HepG2 (cell line): Measurements from ENCODE around the gene RUVBL1. TPM values are rescaled to one million over a fixed set of nuclear protein-coding genes. Genes with fewer than 3 reads are reported as not detected.

Source experiments
- ARID5B ChIP-seq: IDR thresholded peaks from 2 replicates; pipeline ENCODE4 v1.4.0; 2020; ENCODE audit warnings: mild to moderate bottlenecking, missing genetic modification reagents
- ATAD3A ChIP-seq: sonication (generic); formaldehyde crosslinking; IDR thresholded peaks from 2 replicates; pipeline ENCODE4 v1.4.0; 2020; ENCODE audit warnings: missing genetic modification reagents
- DR1 ChIP-seq: sonication (generic); formaldehyde crosslinking; IDR thresholded peaks from 2 replicates; pipeline ENCODE4 v1.8.0; 2021; ENCODE audit warnings: mild to moderate bottlenecking, missing genetic modification reagents, inconsistent platforms
- GATAD1 ChIP-seq: IDR thresholded peaks from 2 replicates; pipeline ENCODE4 v1.6.1; 2016; ENCODE audit warnings: missing genetic modification reagents, missing compliant biosample characterization
- HDAC6 ChIP-seq: fragments of 200-600 bp; sonication (generic); IDR thresholded peaks from 2 replicates; pipeline ENCODE4 v1.7.0; 2017; ENCODE audit warnings: mild to moderate bottlenecking, antibody characterized with exemption, low read length, low read depth
- HMG20B ChIP-seq: conservative IDR thresholded peaks from 2 replicates; pipeline ENCODE4 v1.6.1; 2016; ENCODE audit warnings: missing genetic modification reagents, missing compliant biosample characterization
- HMGXB4 ChIP-seq, 2 experiments: sonication (generic) in 1 of 2; formaldehyde crosslinking in 1 of 2; IDR thresholded peaks; 2 replicates each; pipeline versions ENCODE4 v1.4.0 to v1.6.1; 2018 to 2020; ENCODE audit warnings: missing genetic modification reagents in 2 of 2, borderline replicate concordance in 1 of 2, low read depth in 1 of 2, mild to moderate bottlenecking in 1 of 2, missing biosample characterization in 1 of 2
- HNRNPK ChIP-seq: fragments of 200-400 bp; formaldehyde crosslinking; IDR thresholded peaks from 2 replicates; pipeline ENCODE4 v1.6.1; 2018; ENCODE audit warnings: low read length, low read depth, moderate library complexity, mild to moderate bottlenecking; ENCODE audit not compliant: poor library complexity, severe bottlenecking
- MTA1 ChIP-seq: sonication (generic); formaldehyde crosslinking; IDR thresholded peaks from 2 replicates; pipeline ENCODE4 v1.4.0; 2020; ENCODE audit warnings: missing genetic modification reagents, mild to moderate bottlenecking, borderline replicate concordance
- MYPOP ChIP-seq: sonication (generic); formaldehyde crosslinking; IDR thresholded peaks from 2 replicates; pipeline ENCODE4 v1.8.1; 2023; ENCODE audit warnings: mild to moderate bottlenecking, moderate library complexity, missing genetic modification reagents
- NBN ChIP-seq: fragments of 450-650 bp; conservative IDR thresholded peaks from 2 replicates; pipeline ENCODE4 v1.6.1; 2017
- NFRKB ChIP-seq: fragments of 450-650 bp; IDR thresholded peaks from 2 replicates; pipeline ENCODE4 v1.6.1; 2017
- SAFB2 ChIP-seq: sonication (generic); formaldehyde crosslinking; IDR thresholded peaks from 2 replicates; pipeline ENCODE4 v1.5.1; 2020; ENCODE audit warnings: missing genetic modification reagents, low read depth, mild to moderate bottlenecking, borderline replicate concordance
- TOE1 ChIP-seq: sonication (generic); formaldehyde crosslinking; IDR thresholded peaks from 2 replicates; pipeline ENCODE4 v1.4.0; 2020; ENCODE audit warnings: mild to moderate bottlenecking, missing genetic modification reagents
- U2AF1 ChIP-seq: fragments of 200-400 bp; formaldehyde crosslinking; optimal IDR thresholded peaks from 2 replicates; pipeline ENCODE3; 2017; ENCODE audit warnings: mild to moderate bottlenecking, low read depth, low read length
- ZNF20 ChIP-seq: sonication (generic); formaldehyde crosslinking; IDR thresholded peaks from 2 replicates; pipeline ENCODE4 v1.4.0; 2020; ENCODE audit warnings: mild to moderate bottlenecking, moderate library complexity, missing genetic modification reagents
- ZNF292 ChIP-seq: sonication (generic); formaldehyde crosslinking; IDR thresholded peaks from 2 replicates; pipeline ENCODE4 v1.8.1; 2022; ENCODE audit warnings: mild to moderate bottlenecking, low read depth, missing genetic modification reagents, borderline replicate concordance
- ZNF644 ChIP-seq: IDR thresholded peaks from 2 replicates; pipeline ENCODE4 v1.6.1; 2016; ENCODE audit warnings: low read depth
- ZNF691 ChIP-seq: sonication (generic); formaldehyde crosslinking; IDR thresholded peaks from 2 replicates; pipeline ENCODE4 v1.4.0; 2020; ENCODE audit warnings: missing genetic modification reagents, low read depth, mild to moderate bottlenecking, borderline replicate concordance
- ZNF747 ChIP-seq: sonication (generic); formaldehyde crosslinking; IDR thresholded peaks from 2 replicates; pipeline ENCODE4 v1.8.1; 2023; ENCODE audit warnings: missing genetic modification reagents, mild to moderate bottlenecking, borderline replicate concordance
- ZSCAN22 ChIP-seq: sonication (generic); formaldehyde crosslinking; IDR thresholded peaks from 2 replicates; pipeline ENCODE4 v1.4.0; 2020; ENCODE audit warnings: mild to moderate bottlenecking, missing genetic modification reagents
- polyA plus RNA-seq, 8 experiments: library from polyadenylated mRNA; depleted of rRNA in 3 of 8; stranded (reverse) in 7 of 8; unstranded in 1 of 8; fragments of >200 nt; fragmentation: Illumina TruSeq in 4 of 8; extraction: Trizol in 4 of 8; gene quantifications; 2 replicates each; pipeline versions ENCODE4 v1.2.1 to v1.2.3, GENCODE V29; 2011 to 2016; ENCODE audit warnings: low read depth in 4 of 8, missing spikeins in 1 of 8, mixed read lengths in 1 of 8; ENCODE audit not compliant: insufficient read depth in 1 of 8
- total RNA-seq, 5 experiments: library from RNA; depleted of rRNA; stranded (reverse); fragments of >200 nt; fragmentation: Illumina TruSeq; extraction: Trizol; gene quantifications; 2 replicates each; pipeline ENCODE4 v1.2.3, GENCODE V29; 2016; ENCODE audit warnings: low read depth in 1 of 5

RUVBL1 gene
- total and polyA plus RNA-seq, 2 of the 13 experiments (the other 11 are each of a cell fraction or from before 2014, with no cell fraction given), result 32.7 to 86.3 TPM

GRCh38 chr3:128123538-128124368 lies at the start of gene RUVBL1 (continued):
- peak; percentile 78; the same call in 1 of the 2 replicates for TF ChIP-seq ARID5B (CRISPR knock-in tag)
- TF ChIP-seq MTA1 (CRISPR knock-in tag), result peak; percentile 33; the same call in 1 of the 2 replicates
- TF ChIP-seq ZNF20, result 0 out of 2 replicates have a peak, but pooled peaks have one; percentile 28
- peak; percentile 24; the same call in 1 of the 2 replicates for TF ChIP-seq ZNF292 (CRISPR knock-in tag)
- TF ChIP-seq SAFB2, result peak; percentile 73; the same call in 1 of the 2 replicates
- TF ChIP-seq ZNF691 (CRISPR knock-in tag), result peak; percentile 55; the same call in 1 of the 2 replicates
- no peak for TF ChIP-seq U2AF1
- TF ChIP-seq HMG20B (CRISPR knock-in tag), result peak; percentile 24; the same call in 1 of the 2 replicates
- no peak for TF ChIP-seq NBN
- peak; percentile 42; the same call in 1 of the 2 replicates for TF ChIP-seq ZNF644 (CRISPR knock-in tag)
- TF ChIP-seq NFRKB, result no peak
- no peak for TF ChIP-seq ATAD3A (CRISPR knock-in tag)
- peak; percentile 68 to 71 for TF ChIP-seq HMGXB4 (CRISPR knock-in tag; IDR thresholded peaks at IDR 0.05; ENCODE audit: borderline replicate concordance in 1 of 2, low read depth in 1 of 2)
- TF ChIP-seq ZSCAN22 (CRISPR knock-in tag), result peak; percentile 9; the same call in 1 of the 2 replicates
- TF ChIP-seq MYPOP (CRISPR knock-in tag), result peak; percentile 62
- peak; percentile 97 for TF ChIP-seq GATAD1 (CRISPR knock-in tag)
- TF ChIP-seq DR1 (CRISPR knock-in tag), result 0 out of 2 replicates have a peak, but pooled peaks have one; percentile 31
- peak; percentile 87 for TF ChIP-seq TOE1
- no peak for TF ChIP-seq HNRNPK
- TF ChIP-seq ZNF747 (CRISPR knock-in tag), result peak; percentile 41; the same call in 1 of the 2 replicates
- no peak for TF ChIP-seq HDAC6
